ENCODE measurements around the gene EPS8L3. TPM values are rescaled to one million over a fixed set of nuclear protein-coding genes. Genes with fewer than 3 reads are reported as not detected.

The EPS8L3 gene
- total RNA-seq, 1 experiment from 2014 or later = not detected

DNA sequence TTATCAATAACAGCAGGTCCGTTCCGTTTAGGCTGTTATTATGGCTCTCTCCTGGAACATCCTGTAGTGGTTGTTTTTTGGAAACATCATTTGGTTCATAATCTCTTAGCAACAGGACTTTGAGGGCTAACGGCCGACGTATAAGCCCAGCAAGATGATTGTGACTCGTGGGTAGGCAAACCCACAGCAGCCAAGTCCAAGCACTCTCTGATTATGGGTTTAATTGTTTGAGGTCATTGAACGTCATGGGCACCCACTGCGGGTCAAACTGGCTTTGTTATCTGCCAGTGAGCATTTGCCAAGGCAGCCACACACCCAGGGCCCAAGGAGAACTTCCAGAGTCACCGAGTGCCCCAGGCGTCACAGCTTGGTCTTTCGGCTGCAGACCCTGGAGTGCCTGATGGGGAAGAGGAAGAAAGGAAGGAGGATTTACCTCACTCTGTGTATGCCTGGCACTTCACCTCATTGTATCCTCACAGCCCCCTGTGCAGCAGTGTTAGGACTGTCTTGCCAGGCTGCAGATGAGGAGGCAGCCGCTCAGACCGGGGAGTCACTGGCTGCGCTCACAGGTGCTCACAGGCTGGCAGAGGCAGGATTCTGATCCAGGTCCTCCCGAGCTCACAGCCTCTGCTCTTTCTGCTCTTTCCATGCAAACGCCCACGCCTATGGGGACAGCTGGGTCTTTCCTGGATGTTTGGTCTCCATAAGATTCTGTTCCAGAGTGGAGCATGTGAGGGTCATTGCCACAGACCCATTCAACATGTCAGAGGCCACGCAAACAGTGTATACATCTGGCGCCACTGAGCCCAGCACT lies 30.8 kb upstream of the EPS8L3 start:
- Histone ChIP-seq H3K9me3 (ENCODE audit: low read depth, low read length, poor library complexity, severe bottlenecking) (no peaks in the 10 kb centered on the region), H3K4me3 (ENCODE audit: low read depth, low read length, poor library complexity, severe bottlenecking) (no peak overlapping the region), H3K27ac (ENCODE audit: low read depth, low read length, poor library complexity, severe bottlenecking) (no peak overlapping the region), H3K36me3 (ENCODE audit: insufficient read depth, low read length, poor library complexity, severe bottlenecking) (no peaks in the 10 kb centered on the region), H3K4me1 (ENCODE audit: insufficient read depth, low read length, poor library complexity, severe bottlenecking) (peaks cover 37% of the 10 kb centered on the region), H3K27me3 (replicated peaks; ENCODE audit: insufficient read depth, low read depth, low read length, poor library complexity) (no peaks in the 10 kb centered on the region)
- intact Hi-C loops (cut with micrococcal nuclease; ENCODE audit: unreplicated experiment) = no loop called here
- ChIA-PET POLR2A (ENCODE audit: low non-redundant PET) (interaction anchor here (0.7 kb wide), 1 partner anchor 191 kb away, joined by 3 read pairs; no protein-coding TSS in a partner anchor), CTCF (interaction anchor here (1.8 to 3.2 kb wide), 2 partner anchors 17 to 190 kb away, joined by 4 to 24 read pairs; partner anchors contain the start of gene AHCYL1)
- BruUV-seq (replicated peaks) = no TSS peak
- DNase-seq (ENCODE audit: low spot score) = no peak
- no peak for TF ChIP-seq EZH2 (IDR thresholded peaks at IDR 0.05; ENCODE audit: borderline replicate concordance, low read depth, low read length, poor library complexity, severe bottlenecking)
- TF ChIP-seq, protein P1, sequence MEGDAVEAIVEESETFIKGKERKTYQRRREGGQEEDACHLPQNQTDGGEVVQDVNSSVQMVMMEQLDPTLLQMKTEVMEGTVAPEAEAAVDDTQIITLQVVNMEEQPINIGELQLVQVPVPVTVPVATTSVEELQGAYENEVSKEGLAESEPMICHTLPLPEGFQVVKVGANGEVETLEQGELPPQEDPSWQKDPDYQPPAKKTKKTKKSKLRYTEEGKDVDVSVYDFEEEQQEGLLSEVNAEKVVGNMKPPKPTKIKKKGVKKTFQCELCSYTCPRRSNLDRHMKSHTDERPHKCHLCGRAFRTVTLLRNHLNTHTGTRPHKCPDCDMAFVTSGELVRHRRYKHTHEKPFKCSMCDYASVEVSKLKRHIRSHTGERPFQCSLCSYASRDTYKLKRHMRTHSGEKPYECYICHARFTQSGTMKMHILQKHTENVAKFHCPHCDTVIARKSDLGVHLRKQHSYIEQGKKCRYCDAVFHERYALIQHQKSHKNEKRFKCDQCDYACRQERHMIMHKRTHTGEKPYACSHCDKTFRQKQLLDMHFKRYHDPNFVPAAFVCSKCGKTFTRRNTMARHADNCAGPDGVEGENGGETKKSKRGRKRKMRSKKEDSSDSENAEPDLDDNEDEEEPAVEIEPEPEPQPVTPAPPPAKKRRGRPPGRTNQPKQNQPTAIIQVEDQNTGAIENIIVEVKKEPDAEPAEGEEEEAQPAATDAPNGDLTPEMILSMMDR (conservative IDR thresholded peaks at IDR 0.05; ENCODE audit: low read depth, low read length) = no peak

DNA sequence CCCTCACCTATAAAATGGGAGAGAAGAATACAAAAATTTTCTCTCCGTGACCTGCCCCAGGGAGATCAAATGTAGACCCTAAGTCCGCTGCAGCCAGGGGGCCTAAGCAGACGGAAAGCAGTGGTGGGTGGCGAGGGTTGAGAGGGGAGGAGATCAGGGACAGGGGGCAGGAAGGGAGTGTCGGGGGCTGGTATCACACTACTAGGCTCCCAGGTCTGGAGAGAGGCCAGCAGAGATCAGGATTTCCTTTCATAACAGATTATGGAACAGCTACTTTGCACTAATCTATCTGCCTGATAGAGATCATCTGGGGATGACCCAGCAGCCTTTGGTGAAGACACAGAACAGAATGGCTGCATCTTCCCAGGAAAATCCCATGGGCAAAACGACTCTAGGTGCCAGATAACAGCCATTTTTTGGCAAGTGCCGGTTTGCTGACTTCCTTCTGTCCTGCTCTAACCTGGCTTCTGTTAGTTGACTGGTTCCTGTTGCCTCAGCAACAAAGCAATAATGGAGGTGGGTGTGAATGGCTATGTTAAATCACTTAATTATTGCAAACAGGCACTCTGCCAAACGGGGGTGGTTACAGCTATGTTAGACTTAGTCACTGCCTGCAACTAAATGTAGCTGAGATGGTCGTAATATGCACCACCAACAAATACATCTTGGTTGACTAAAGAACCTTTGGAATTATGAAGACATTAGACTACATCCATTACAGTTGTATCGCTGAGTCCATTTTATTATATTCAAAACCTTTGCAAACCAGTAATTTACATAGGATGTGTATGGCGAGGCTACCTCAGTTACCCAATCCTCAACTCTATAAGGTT lies 30.0 kb upstream of the EPS8L3 start:
- BruUV-seq (replicated peaks) = no TSS peak
- POLR2A ChIA-PET (ENCODE audit: low non-redundant PET) = interaction anchor here (0.7 kb wide), 1 partner anchor 12 kb away, joined by 5 read pairs; no protein-coding TSS in a partner anchor
- CTCF ChIA-PET = interaction anchor here (1.8 to 3.2 kb wide), 2 partner anchors 17 to 191 kb away, joined by 4 to 24 read pairs; partner anchors contain the start of gene AHCYL1
- Histone ChIP-seq H3K4me3 (ENCODE audit: low read depth, low read length, poor library complexity, severe bottlenecking) (no peak overlapping the region), H3K9me3 (ENCODE audit: low read depth, low read length, poor library complexity, severe bottlenecking) (no peaks in the 10 kb centered on the region), H3K4me1 (ENCODE audit: insufficient read depth, low read length, poor library complexity, severe bottlenecking) (peaks cover 37% of the 10 kb centered on the region), H3K36me3 (ENCODE audit: insufficient read depth, low read length, poor library complexity, severe bottlenecking) (no peaks in the 10 kb centered on the region), H3K27me3 (replicated peaks; ENCODE audit: insufficient read depth, low read depth, low read length, poor library complexity) (no peaks in the 10 kb centered on the region), H3K27ac (ENCODE audit: low read depth, low read length, poor library complexity, severe bottlenecking) (peak overlapping the region; percentile 60)
- intact Hi-C loops (cut with micrococcal nuclease; ENCODE audit: unreplicated experiment) = no loop called here
- TF ChIP-seq, protein P1 (conservative IDR thresholded peaks at IDR 0.05; ENCODE audit: low read depth, low read length) = no peak
- no peak for TF ChIP-seq EZH2 (IDR thresholded peaks at IDR 0.05; ENCODE audit: borderline replicate concordance, low read depth, low read length, poor library complexity, severe bottlenecking)
- DNase-seq (ENCODE audit: low spot score) = peak; percentile 91

DNA sequence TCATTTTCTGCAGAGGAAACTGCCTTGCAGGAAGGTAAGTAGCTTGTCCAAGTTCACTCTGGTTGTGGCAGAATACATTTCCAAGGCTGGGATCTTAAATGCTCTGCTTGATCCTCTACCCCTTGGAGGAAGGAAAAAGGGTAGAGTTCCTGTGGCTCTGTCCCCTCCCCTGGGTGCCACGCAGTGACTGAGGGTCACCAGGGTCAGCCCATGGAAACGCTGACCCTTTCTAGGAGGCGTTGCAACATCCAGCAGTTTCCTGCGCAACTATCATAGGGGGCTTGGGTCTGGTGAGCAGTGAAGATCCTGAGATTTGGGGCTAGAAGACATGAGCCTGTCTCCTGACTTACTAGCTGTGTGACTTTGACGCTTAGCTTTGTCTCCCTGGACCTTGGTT lies 29.4 kb upstream of the EPS8L3 start:
- Histone ChIP-seq H3K27me3 (replicated peaks; ENCODE audit: insufficient read depth, low read depth, low read length, poor library complexity) (no peaks in the 10 kb centered on the region), H3K27ac (ENCODE audit: low read depth, low read length, poor library complexity, severe bottlenecking) (peak overlapping the region; percentile 60), H3K9me3 (ENCODE audit: low read depth, low read length, poor library complexity, severe bottlenecking) (no peaks in the 10 kb centered on the region), H3K4me1 (ENCODE audit: insufficient read depth, low read length, poor library complexity, severe bottlenecking) (peaks cover 37% of the 10 kb centered on the region), H3K36me3 (ENCODE audit: insufficient read depth, low read length, poor library complexity, severe bottlenecking) (no peaks in the 10 kb centered on the region), H3K4me3 (ENCODE audit: low read depth, low read length, poor library complexity, severe bottlenecking) (no peak overlapping the region)
- no peak for TF ChIP-seq EZH2 (IDR thresholded peaks at IDR 0.05; ENCODE audit: borderline replicate concordance, low read depth, low read length, poor library complexity, severe bottlenecking)
- TF ChIP-seq, protein P1 (conservative IDR thresholded peaks at IDR 0.05; ENCODE audit: low read depth, low read length) = no peak
- no peak for DNase-seq (ENCODE audit: low spot score)
- no TSS peak for BruUV-seq (replicated peaks)
- CTCF ChIA-PET = interaction anchor here (1.8 to 3.2 kb wide), 2 partner anchors 16 to 191 kb away, joined by 4 to 24 read pairs; partner anchors contain the start of gene AHCYL1
- POLR2A ChIA-PET (ENCODE audit: low non-redundant PET) = interaction anchor here (0.7 kb wide), 1 partner anchor 13 kb away, joined by 5 read pairs; no protein-coding TSS in a partner anchor
- intact Hi-C loops (cut with micrococcal nuclease; ENCODE audit: unreplicated experiment) = no loop called here

Measured in A673 (cell line).